GM23338 (cell line): Measurements from ENCODE around the gene CDX1. TPM values are rescaled to one million over a fixed set of nuclear protein-coding genes. Genes with fewer than 3 reads are reported as not detected.

Experiments used
- ATAC-seq: fragments of 200-7000 bp; cut with Tn5 transposase; 3 replicates; pipeline ENCODE4 v1.9.1; 2020
- DNase-seq: peaks from one replicate; pipeline ENCODE4 v3.0.0-alpha.2; 2015; ENCODE audit warnings: low spot score
- H2AFZ ChIP-seq: fragments of 200-600 bp; sonication (generic); 2 replicates; pipeline ENCODE4 v1.8.0; 2016; ENCODE audit warnings: antibody characterized with exemption, mild to moderate bottlenecking, moderate library complexity
- H3F3A ChIP-seq: fragments of 200-600 bp; sonication (generic); replicated peaks from 2 replicates; pipeline ENCODE4 v1.8.0; 2017; ENCODE audit warnings: antibody characterized with exemption, mixed run types, low read depth
- H3K27ac ChIP-seq: fragments of 200-600 bp; sonication (generic); 2 replicates; pipeline ENCODE4 v1.6.1; 2016; ENCODE audit warnings: low read depth
- H3K27me3 ChIP-seq: fragments of 200-600 bp; sonication (generic); 2 replicates; pipeline ENCODE4 v1.8.0; 2016; ENCODE audit warnings: mild to moderate bottlenecking, mixed run types, moderate library complexity; ENCODE audit not compliant: insufficient read depth
- H3K36me3 ChIP-seq: fragments of 200-600 bp; sonication (generic); 2 replicates; pipeline ENCODE4 v1.8.0; 2016; ENCODE audit warnings: mild to moderate bottlenecking; ENCODE audit not compliant: insufficient read depth
- H3K4me1 ChIP-seq: fragments of 200-600 bp; sonication (generic); 2 replicates; pipeline ENCODE4 v1.8.0; 2016; ENCODE audit warnings: mild to moderate bottlenecking, moderate library complexity; ENCODE audit not compliant: insufficient read depth
- H3K4me2 ChIP-seq: fragments of 200-600 bp; sonication (generic); 2 replicates; pipeline ENCODE4 v1.7.1; 2017; ENCODE audit warnings: mixed run types
- H3K4me3 ChIP-seq: fragments of 200-600 bp; sonication (generic); 2 replicates; pipeline ENCODE4 v1.6.1; 2016; ENCODE audit warnings: mixed run types
- H3K79me2 ChIP-seq: fragments of 200-600 bp; sonication (generic); replicated peaks from 2 replicates; pipeline ENCODE4 v1.8.0; 2017; ENCODE audit warnings: mild to moderate bottlenecking; ENCODE audit not compliant: insufficient read depth
- H3K9me2 ChIP-seq: fragments of 200-600 bp; sonication (generic); 2 replicates; pipeline ENCODE4 v1.8.0; 2017; ENCODE audit not compliant: insufficient read depth
- H4K20me1 ChIP-seq: fragments of 200-600 bp; sonication (generic); replicated peaks from 2 replicates; pipeline ENCODE4 v1.8.0; 2017; ENCODE audit warnings: mild to moderate bottlenecking; ENCODE audit not compliant: insufficient read depth
- H3K27ac Mint-ChIP-seq: 2 replicates; pipeline ENCODE4 v1.8.0; 2020; ENCODE audit warnings: inconsistent platforms, mild to moderate bottlenecking, moderate library complexity, mixed read lengths
- H3K27me3 Mint-ChIP-seq: 3 replicates; pipeline ENCODE4 v1.8.0; 2022; ENCODE audit warnings: low read depth, mild to moderate bottlenecking, moderate library complexity, mixed read lengths, inconsistent platforms; ENCODE audit not compliant: insufficient read depth, poor library complexity
- H3K36me3 Mint-ChIP-seq: 3 replicates; pipeline ENCODE4 v1.8.0; 2021; ENCODE audit warnings: low read depth, mild to moderate bottlenecking, inconsistent platforms, moderate library complexity, mixed read lengths
- H3K4me1 Mint-ChIP-seq: 3 replicates; pipeline ENCODE4 v1.8.0; 2020; ENCODE audit warnings: mild to moderate bottlenecking, inconsistent platforms, mixed read lengths
- H3K4me3 Mint-ChIP-seq: 3 replicates; pipeline ENCODE4 v1.8.0; 2021; ENCODE audit warnings: moderate library complexity, mild to moderate bottlenecking, inconsistent platforms, mixed read lengths
- H3K9me3 Mint-ChIP-seq: 3 replicates; pipeline ENCODE4 v1.8.0; 2020; ENCODE audit warnings: moderate library complexity, mild to moderate bottlenecking, inconsistent platforms, mixed read lengths
- CREB1 ChIP-seq: fragments of 250-450 bp; sonication (Bioruptor Pico); IDR thresholded peaks from 2 replicates; pipeline ENCODE4 v1.5.0; 2020; ENCODE audit warnings: low read depth, mild to moderate bottlenecking, moderate library complexity
- EZH2phosphoT487 ChIP-seq: fragments of 200-600 bp; sonication (generic); IDR thresholded peaks from one replicate; pipeline ENCODE4 v1.8.1; 2018; ENCODE audit warnings: antibody characterized with exemption; ENCODE audit not compliant: unreplicated experiment
- JUNB ChIP-seq: IDR thresholded peaks from one replicate; pipeline ENCODE4 v1.6.1; 2016; ENCODE audit warnings: antibody characterized with exemption; ENCODE audit not compliant: unreplicated experiment
- NANOG ChIP-seq: IDR thresholded peaks from 2 replicates; pipeline ENCODE4 v1.6.1; 2016; ENCODE audit warnings: antibody characterized with exemption, borderline replicate concordance
- STAT1 ChIP-seq: IDR thresholded peaks from one replicate; pipeline ENCODE4 v1.6.1; 2016; ENCODE audit warnings: antibody characterized with exemption; ENCODE audit not compliant: unreplicated experiment
- ZNF114 ChIP-seq: fragments of 250-450 bp; sonication (Bioruptor Pico); IDR thresholded peaks from 2 replicates; pipeline ENCODE4 v1.5.0; 2020; ENCODE audit warnings: mild to moderate bottlenecking, moderate library complexity
- ZNF331 ChIP-seq: fragments of 250-450 bp; sonication (Bioruptor Pico); IDR thresholded peaks from 2 replicates; pipeline ENCODE4 v1.5.0; 2020; ENCODE audit warnings: low read depth, mild to moderate bottlenecking, moderate library complexity
- polyA plus RNA-seq: library from polyadenylated mRNA; unstranded; fragments of >200 nt; fragmentation: Nextera tagmentation; extraction: Ambion mirVana; gene quantifications from 2 replicates; pipeline ENCODE4 v1.2.1, GENCODE V29; 2016
- total RNA-seq: library from RNA; depleted of rRNA; stranded (reverse); fragments of >200 nt; shearing (Covaris generic); gene quantifications from 2 replicates; pipeline ENCODE4 v1.2.3, GENCODE V29; 2014
- TF ChIP-seq, protein P1 (sequence below): fragments of 250-450 bp; sonication (Bioruptor Pico); IDR thresholded peaks from 2 replicates; pipeline ENCODE4 v1.5.0; 2020; ENCODE audit warnings: mild to moderate bottlenecking, moderate library complexity
- TF ChIP-seq, protein P2 (sequence below), 2 experiments: fragments of 200-600 bp in 1 of 2; sonication (generic) in 1 of 2; conservative IDR thresholded peaks; 2 replicates each; pipeline versions ENCODE4 v1.5.1 to v1.6.1; 2016 to 2017; ENCODE audit warnings: antibody characterized with exemption in 2 of 2, low read depth in 2 of 2, mild to moderate bottlenecking in 2 of 2, moderate library complexity in 1 of 2

Gene CDX1
- total and polyA plus RNA-seq, 2 experiments from 2014 or later = not detected

DNA sequence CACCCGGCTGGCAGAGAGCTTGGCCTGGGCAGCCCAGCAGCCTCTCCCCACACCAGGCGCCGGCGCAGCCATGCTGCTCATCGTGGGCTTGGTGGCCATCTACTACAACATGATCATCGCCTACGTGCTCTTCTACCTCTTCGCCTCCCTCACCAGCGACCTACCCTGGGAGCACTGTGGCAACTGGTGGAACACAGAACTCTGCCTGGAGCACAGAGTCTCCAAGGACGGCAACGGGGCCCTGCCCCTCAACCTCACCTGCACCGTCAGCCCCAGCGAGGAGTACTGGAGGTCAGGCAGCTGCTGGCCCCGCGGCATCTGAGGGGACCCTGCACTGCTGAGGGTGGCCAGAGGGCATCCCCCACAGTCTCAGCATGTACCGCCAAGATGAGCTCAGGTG is 30.4 kb downstream of the CDX1 start (continued):
- TF ChIP-seq, protein P1, sequence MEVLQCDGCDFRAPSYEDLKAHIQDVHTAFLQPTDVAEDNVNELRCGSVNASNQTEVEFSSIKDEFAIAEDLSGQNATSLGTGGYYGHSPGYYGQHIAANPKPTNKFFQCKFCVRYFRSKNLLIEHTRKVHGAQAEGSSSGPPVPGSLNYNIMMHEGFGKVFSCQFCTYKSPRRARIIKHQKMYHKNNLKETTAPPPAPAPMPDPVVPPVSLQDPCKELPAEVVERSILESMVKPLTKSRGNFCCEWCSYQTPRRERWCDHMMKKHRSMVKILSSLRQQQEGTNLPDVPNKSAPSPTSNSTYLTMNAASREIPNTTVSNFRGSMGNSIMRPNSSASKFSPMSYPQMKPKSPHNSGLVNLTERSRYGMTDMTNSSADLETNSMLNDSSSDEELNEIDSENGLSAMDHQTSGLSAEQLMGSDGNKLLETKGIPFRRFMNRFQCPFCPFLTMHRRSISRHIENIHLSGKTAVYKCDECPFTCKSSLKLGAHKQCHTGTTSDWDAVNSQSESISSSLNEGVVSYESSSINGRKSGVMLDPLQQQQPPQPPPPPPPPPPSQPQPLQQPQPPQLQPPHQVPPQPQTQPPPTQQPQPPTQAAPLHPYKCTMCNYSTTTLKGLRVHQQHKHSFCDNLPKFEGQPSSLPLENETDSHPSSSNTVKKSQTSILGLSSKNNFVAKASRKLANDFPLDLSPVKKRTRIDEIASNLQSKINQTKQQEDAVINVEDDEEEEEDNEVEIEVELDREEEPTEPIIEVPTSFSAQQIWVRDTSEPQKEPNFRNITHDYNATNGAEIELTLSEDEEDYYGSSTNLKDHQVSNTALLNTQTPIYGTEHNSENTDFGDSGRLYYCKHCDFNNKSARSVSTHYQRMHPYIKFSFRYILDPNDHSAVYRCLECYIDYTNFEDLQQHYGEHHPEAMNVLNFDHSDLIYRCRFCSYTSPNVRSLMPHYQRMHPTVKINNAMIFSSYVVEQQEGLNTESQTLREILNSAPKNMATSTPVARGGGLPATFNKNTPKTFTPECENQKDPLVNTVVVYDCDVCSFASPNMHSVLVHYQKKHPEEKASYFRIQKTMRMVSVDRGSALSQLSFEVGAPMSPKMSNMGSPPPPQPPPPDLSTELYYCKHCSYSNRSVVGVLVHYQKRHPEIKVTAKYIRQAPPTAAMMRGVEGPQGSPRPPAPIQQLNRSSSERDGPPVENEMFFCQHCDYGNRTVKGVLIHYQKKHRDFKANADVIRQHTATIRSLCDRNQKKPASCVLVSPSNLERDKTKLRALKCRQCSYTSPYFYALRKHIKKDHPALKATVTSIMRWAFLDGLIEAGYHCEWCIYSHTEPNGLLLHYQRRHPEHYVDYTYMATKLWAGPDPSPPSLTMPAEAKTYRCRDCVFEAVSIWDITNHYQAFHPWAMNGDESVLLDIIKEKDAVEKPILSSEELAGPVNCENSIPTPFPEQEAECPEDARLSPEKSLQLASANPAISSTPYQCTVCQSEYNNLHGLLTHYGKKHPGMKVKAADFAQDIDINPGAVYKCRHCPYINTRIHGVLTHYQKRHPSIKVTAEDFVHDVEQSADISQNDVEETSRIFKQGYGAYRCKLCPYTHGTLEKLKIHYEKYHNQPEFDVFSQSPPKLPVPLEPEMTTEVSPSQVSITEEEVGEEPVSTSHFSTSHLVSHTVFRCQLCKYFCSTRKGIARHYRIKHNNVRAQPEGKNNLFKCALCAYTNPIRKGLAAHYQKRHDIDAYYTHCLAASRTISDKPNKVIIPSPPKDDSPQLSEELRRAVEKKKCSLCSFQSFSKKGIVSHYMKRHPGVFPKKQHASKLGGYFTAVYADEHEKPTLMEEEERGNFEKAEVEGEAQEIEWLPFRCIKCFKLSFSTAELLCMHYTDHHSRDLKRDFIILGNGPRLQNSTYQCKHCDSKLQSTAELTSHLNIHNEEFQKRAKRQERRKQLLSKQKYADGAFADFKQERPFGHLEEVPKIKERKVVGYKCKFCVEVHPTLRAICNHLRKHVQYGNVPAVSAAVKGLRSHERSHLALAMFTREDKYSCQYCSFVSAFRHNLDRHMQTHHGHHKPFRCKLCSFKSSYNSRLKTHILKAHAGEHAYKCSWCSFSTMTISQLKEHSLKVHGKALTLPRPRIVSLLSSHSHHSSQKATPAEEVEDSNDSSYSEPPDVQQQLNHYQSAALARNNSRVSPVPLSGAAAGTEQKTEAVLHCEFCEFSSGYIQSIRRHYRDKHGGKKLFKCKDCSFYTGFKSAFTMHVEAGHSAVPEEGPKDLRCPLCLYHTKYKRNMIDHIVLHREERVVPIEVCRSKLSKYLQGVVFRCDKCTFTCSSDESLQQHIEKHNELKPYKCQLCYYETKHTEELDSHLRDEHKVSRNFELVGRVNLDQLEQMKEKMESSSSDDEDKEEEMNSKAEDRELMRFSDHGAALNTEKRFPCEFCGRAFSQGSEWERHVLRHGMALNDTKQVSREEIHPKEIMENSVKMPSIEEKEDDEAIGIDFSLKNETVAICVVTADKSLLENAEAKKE = no peak

DNA sequence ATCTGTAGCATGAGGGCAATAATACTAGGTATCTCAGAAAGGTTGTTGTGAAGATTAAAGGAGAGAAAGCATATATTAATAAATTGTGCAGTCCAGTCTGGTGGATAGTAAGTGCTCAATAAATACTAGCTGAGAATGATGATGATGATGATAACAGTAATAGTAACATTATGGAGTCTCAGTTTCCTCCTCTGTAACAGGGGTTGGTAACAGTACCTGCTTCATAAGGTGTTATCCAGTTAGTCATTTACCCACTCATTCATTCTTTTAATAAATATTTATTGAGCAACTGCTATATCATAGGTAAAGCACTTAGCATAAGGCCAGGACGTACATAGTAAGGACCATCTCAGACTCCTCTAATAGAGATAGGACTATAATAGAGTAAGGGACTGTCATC is 30.9 kb downstream of the CDX1 start:
- H3K79me2 ChIP-seq = no peaks in the 10 kb centered on the region
- Mint-ChIP-seq H3K4me1 (no peaks in the 10 kb centered on the region; the same call in 2 of the 3 replicates), H3K36me3 (no peaks in the 10 kb centered on the region), H3K4me3 (no peak overlapping the region), H3K27ac (no peak overlapping the region), H3K9me3 (no peaks in the 10 kb centered on the region), H3K27me3 (peaks cover 14% of the 10 kb centered on the region)
- no peak overlapping the region for H3K4me3 ChIP-seq
- no peaks in the 10 kb centered on the region for H3K36me3 ChIP-seq
- ATAC-seq = no peak
- H3K27ac ChIP-seq = no peak overlapping the region
- no peaks in the 10 kb centered on the region for H3K9me2 ChIP-seq
- no peak overlapping the region for H2AFZ ChIP-seq
- no peak for DNase-seq
- no peaks in the 10 kb centered on the region for H3F3A ChIP-seq
- H3K4me1 ChIP-seq = no peaks in the 10 kb centered on the region
- no peak overlapping the region for H3K4me2 ChIP-seq
- no peaks in the 10 kb centered on the region for H4K20me1 ChIP-seq
- H3K27me3 ChIP-seq = peaks cover under 1% of the 10 kb centered on the region; the same call in 1 of the 2 replicates
- TF ChIP-seq NANOG (no peak), ZNF331 (CRISPR knock-in tag) (no peak), EZH2phosphoT487 (no peak), JUNB (no peak), CREB1 (no peak), ZNF114 (CRISPR knock-in tag) (no peak), STAT1 (no peak)
- TF ChIP-seq, protein P2, sequence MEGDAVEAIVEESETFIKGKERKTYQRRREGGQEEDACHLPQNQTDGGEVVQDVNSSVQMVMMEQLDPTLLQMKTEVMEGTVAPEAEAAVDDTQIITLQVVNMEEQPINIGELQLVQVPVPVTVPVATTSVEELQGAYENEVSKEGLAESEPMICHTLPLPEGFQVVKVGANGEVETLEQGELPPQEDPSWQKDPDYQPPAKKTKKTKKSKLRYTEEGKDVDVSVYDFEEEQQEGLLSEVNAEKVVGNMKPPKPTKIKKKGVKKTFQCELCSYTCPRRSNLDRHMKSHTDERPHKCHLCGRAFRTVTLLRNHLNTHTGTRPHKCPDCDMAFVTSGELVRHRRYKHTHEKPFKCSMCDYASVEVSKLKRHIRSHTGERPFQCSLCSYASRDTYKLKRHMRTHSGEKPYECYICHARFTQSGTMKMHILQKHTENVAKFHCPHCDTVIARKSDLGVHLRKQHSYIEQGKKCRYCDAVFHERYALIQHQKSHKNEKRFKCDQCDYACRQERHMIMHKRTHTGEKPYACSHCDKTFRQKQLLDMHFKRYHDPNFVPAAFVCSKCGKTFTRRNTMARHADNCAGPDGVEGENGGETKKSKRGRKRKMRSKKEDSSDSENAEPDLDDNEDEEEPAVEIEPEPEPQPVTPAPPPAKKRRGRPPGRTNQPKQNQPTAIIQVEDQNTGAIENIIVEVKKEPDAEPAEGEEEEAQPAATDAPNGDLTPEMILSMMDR (conservative IDR thresholded peaks at IDR 0.05; ENCODE audit: low read depth in 2 of 2) = no peak
- TF ChIP-seq, protein P1 = no peak
